ENCODE data around the gene TMEM116. TPM values are rescaled to one million over a fixed set of nuclear protein-coding genes. Genes with fewer than 3 reads are reported as not detected.

Gene TMEM116
- total RNA-seq, 1 experiment from 2014 or later = 4.4 TPM

DNA sequence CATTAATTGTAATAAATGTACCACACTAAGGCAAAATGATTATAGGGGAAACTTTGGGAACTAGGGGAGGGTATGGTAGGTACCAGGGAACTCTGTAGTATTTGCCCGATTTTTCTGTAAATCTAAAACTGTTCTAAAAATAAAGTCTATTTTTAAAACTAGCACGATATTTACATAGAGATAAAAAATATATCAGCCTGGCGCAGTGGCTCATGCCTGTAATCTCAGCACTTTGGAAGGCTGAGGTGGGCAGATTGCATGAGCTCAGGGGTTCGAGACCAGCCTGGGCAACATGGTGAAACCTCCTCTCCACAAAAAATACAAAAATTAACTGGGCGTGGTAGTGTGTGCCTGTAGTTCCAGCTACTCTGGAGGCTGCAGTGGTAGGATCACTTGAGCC, 32.4 kb downstream of the TMEM116 start:
- ATAC-seq (no peak), DNase-seq (no peak)
- intact Hi-C loops (cut with micrococcal nuclease) = no loop called here
- Histone ChIP-seq H3K4me3 (ENCODE audit: low read length) (no peak overlapping the region), H3K27me3 (ENCODE audit: low read length) (no peaks in the 10 kb centered on the region), H3K9ac (ENCODE audit: low read length) (no peak overlapping the region), H3K4me1 (ENCODE audit: insufficient read depth, low read length) (no peaks in the 10 kb centered on the region), H3F3A (ENCODE audit: low read length, unreplicated experiment) (no peaks in the 10 kb centered on the region), H3K27ac (ENCODE audit: low read length) (no peak overlapping the region), H3K79me2 (ENCODE audit: low read length) (no peaks in the 10 kb centered on the region), H4K20me1 (ENCODE audit: low read length) (no peaks in the 10 kb centered on the region), H3K9me3 (ENCODE audit: low read length) (no peaks in the 10 kb centered on the region), H2AFZ (ENCODE audit: low read length) (no peak overlapping the region), H3K9me2 (replicated peaks; ENCODE audit: low read length) (no peaks in the 10 kb centered on the region), H3K36me3 (ENCODE audit: low read depth, low read length) (no peaks in the 10 kb centered on the region), H3K4me2 (ENCODE audit: low read length) (no peak overlapping the region)
- no TSS peak for BruUV-seq (replicated peaks)
- POLR2A ChIA-PET (ENCODE audit: unreplicated experiment) = no interaction called here
- CTCF ChIA-PET = no interaction called here
- no peak for TF ChIP-seq CTCF (conservative IDR thresholded peaks at IDR 0.05; ENCODE audit: low read depth, low read length)
- TF ChIP-seq EZH2phosphoT487 (IDR thresholded peaks at IDR 0.05; ENCODE audit: borderline replicate concordance, low read length) = no peak
- TF ChIP-seq EZH2 (IDR thresholded peaks at IDR 0.05; ENCODE audit: low read length, unreplicated experiment) = no peak

GRCh38 chr12:111978545-111978944, 34.4 kb downstream of the TMEM116 start:
- no peaks in the 10 kb centered on the region for H3K4me1 ChIP-seq (ENCODE audit: insufficient read depth, low read length)
- CTCF ChIA-PET = no interaction called here
- intact Hi-C loops (cut with micrococcal nuclease) = no loop called here
- H3K79me2 ChIP-seq (ENCODE audit: low read length) = no peaks in the 10 kb centered on the region
- no peaks in the 10 kb centered on the region for H4K20me1 ChIP-seq (ENCODE audit: low read length)
- POLR2A ChIA-PET (ENCODE audit: unreplicated experiment) = no interaction called here
- no peak overlapping the region for H3K4me2 ChIP-seq (ENCODE audit: low read length)
- TF ChIP-seq EZH2 (IDR thresholded peaks at IDR 0.05; ENCODE audit: low read length, unreplicated experiment) = no peak
- TF ChIP-seq EZH2phosphoT487 (IDR thresholded peaks at IDR 0.05; ENCODE audit: borderline replicate concordance, low read length) = no peak
- no peak for TF ChIP-seq CTCF (conservative IDR thresholded peaks at IDR 0.05; ENCODE audit: low read depth, low read length)
- H3K9me2 ChIP-seq (replicated peaks; ENCODE audit: low read length) = no peaks in the 10 kb centered on the region
- H3K36me3 ChIP-seq (ENCODE audit: low read depth, low read length) = no peaks in the 10 kb centered on the region
- DNase-seq = no peak
- H3K27ac ChIP-seq (ENCODE audit: low read length) = no peak overlapping the region
- H3K9ac ChIP-seq (ENCODE audit: low read length) = no peak overlapping the region
- no peak overlapping the region for H3K4me3 ChIP-seq (ENCODE audit: low read length)
- BruUV-seq (replicated peaks) = no TSS peak
- H3K27me3 ChIP-seq (ENCODE audit: low read length) = no peaks in the 10 kb centered on the region
- H3K9me3 ChIP-seq (ENCODE audit: low read length) = no peaks in the 10 kb centered on the region
- H2AFZ ChIP-seq (ENCODE audit: low read length) = no peak overlapping the region
- ATAC-seq = no peak
- H3F3A ChIP-seq (ENCODE audit: low read length, unreplicated experiment) = no peaks in the 10 kb centered on the region

DNA sequence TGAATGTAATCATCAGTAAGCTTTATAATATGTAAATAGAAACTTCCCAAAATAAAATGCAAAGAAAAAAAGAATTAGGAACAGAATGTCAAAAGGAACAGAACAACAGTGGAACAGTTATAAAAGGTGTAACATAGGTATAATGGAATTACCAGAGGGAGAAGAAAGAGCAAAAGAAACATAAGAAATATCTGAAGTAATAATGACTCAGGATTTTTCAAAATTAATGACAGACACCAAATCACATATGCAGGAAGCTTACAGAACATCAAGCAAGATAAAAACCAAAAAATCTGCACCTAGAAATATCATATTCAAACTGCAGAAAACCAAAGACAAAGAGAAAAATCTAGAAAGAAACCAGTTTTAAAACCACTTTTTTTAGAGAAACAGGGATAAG, 36.1 kb downstream of the TMEM116 start:
- BruUV-seq (replicated peaks) = no TSS peak
- intact Hi-C loops (cut with micrococcal nuclease) = no loop called here
- no peak overlapping the region for H2AFZ ChIP-seq (ENCODE audit: low read length)
- no peaks in the 10 kb centered on the region for H3K36me3 ChIP-seq (ENCODE audit: low read depth, low read length)
- POLR2A ChIA-PET (ENCODE audit: unreplicated experiment) = no interaction called here
- H3K9me2 ChIP-seq (replicated peaks; ENCODE audit: low read length) = no peaks in the 10 kb centered on the region
- TF ChIP-seq EZH2 (IDR thresholded peaks at IDR 0.05; ENCODE audit: low read length, unreplicated experiment) = no peak
- TF ChIP-seq CTCF (conservative IDR thresholded peaks at IDR 0.05; ENCODE audit: low read depth, low read length) = no peak
- no peak for TF ChIP-seq EZH2phosphoT487 (IDR thresholded peaks at IDR 0.05; ENCODE audit: borderline replicate concordance, low read length)
- no peak overlapping the region for H3K9ac ChIP-seq (ENCODE audit: low read length)
- no peaks in the 10 kb centered on the region; the same call in 1 of the 2 replicates for H3K9me3 ChIP-seq (ENCODE audit: low read length)
- no peak overlapping the region for H3K27ac ChIP-seq (ENCODE audit: low read length)
- CTCF ChIA-PET = no interaction called here
- DNase-seq = no peak
- no peak overlapping the region for H3K4me3 ChIP-seq (ENCODE audit: low read length)
- H3K27me3 ChIP-seq (ENCODE audit: low read length) = no peaks in the 10 kb centered on the region
- H3K4me1 ChIP-seq (ENCODE audit: insufficient read depth, low read length) = no peaks in the 10 kb centered on the region
- no peak overlapping the region for H3K4me2 ChIP-seq (ENCODE audit: low read length)
- H3F3A ChIP-seq (ENCODE audit: low read length, unreplicated experiment) = no peaks in the 10 kb centered on the region
- no peak for ATAC-seq
- H3K79me2 ChIP-seq (ENCODE audit: low read length) = no peaks in the 10 kb centered on the region
- H4K20me1 ChIP-seq (ENCODE audit: low read length) = no peaks in the 10 kb centered on the region

Data from PC-3 (cell line).